Neural cell (in vitro differentiated cells): ENCODE results near the gene GPR146. TPM values are rescaled to one million over a fixed set of nuclear protein-coding genes. Genes with fewer than 3 reads are reported as not detected.

Source experiments
- H2AFZ ChIP-seq: fragments of 200-600, 300-800 bp; sonication (generic), shearing (Covaris generic); 2 replicates; pipeline ENCODE4 v1.6.0; 2014; ENCODE audit warnings: low read depth, mild to moderate bottlenecking, antibody characterized with exemption, low read length, moderate library complexity
- H3F3A ChIP-seq: fragments of 200-600 bp; shearing (Covaris generic); 2 replicates; pipeline ENCODE4 v1.6.1; 2016; ENCODE audit warnings: mild to moderate bottlenecking, moderate library complexity, mixed read lengths, antibody characterized with exemption, low read length; ENCODE audit not compliant: insufficient read depth, poor library complexity, severe bottlenecking
- H3K27ac ChIP-seq: fragments of 200-600, 300-800 bp; sonication (generic), shearing (Covaris generic); 2 replicates; pipeline ENCODE4 v1.5.1; 2014; ENCODE audit warnings: mild to moderate bottlenecking, low read length, moderate library complexity
- H3K27me3 ChIP-seq: fragments of 300-800, 200-600 bp; sonication (generic), shearing (Covaris generic); 2 replicates; pipeline ENCODE4 v1.6.0; 2014; ENCODE audit warnings: mild to moderate bottlenecking, low read depth, low read length, moderate library complexity; ENCODE audit not compliant: insufficient read depth
- H3K36me3 ChIP-seq: fragments of 300-800, 200-600 bp; sonication (generic), shearing (Covaris generic); 2 replicates; pipeline ENCODE4 v1.5.1; 2014; ENCODE audit warnings: mild to moderate bottlenecking, antibody characterized with exemption, low read length, moderate library complexity; ENCODE audit not compliant: insufficient read depth
- H3K4me2 ChIP-seq: fragments of 300-800, 200-600 bp; sonication (generic), shearing (Covaris generic); 2 replicates; pipeline ENCODE4 v1.6.0; 2014; ENCODE audit warnings: mild to moderate bottlenecking, low read length
- H3K4me3 ChIP-seq: fragments of 300-800, 200-600 bp; sonication (generic), shearing (Covaris generic); 2 replicates; pipeline ENCODE4 v1.5.1; 2014; ENCODE audit warnings: mild to moderate bottlenecking, low read length, moderate library complexity
- H3K79me2 ChIP-seq: fragments of 200-600 bp; shearing (Covaris generic); replicated peaks from 2 replicates; pipeline ENCODE4 v1.6.0; 2014; ENCODE audit warnings: mild to moderate bottlenecking, low read length, moderate library complexity; ENCODE audit not compliant: insufficient read depth
- H3K9ac ChIP-seq: fragments of 300-800, 200-600 bp; sonication (generic), shearing (Covaris generic); 2 replicates; pipeline ENCODE4 v1.6.1; 2016; ENCODE audit warnings: mild to moderate bottlenecking, low read length, mixed read lengths
- H3K9me2 ChIP-seq: fragments of 200-600 bp; shearing (Covaris generic); 2 replicates; pipeline ENCODE4 v1.6.1; 2016; ENCODE audit warnings: mild to moderate bottlenecking, low read length, mixed read lengths; ENCODE audit not compliant: insufficient read depth
- H3K9me3 ChIP-seq: fragments of 200-600, 300-800 bp; sonication (generic), shearing (Covaris generic); 2 replicates; pipeline ENCODE4 v1.6.1; 2016; ENCODE audit warnings: mild to moderate bottlenecking, mixed run types, low read length, moderate library complexity, mixed read lengths
- H4K20me1 ChIP-seq: fragments of 200-600 bp; shearing (Covaris generic); 2 replicates; pipeline ENCODE4 v1.6.1; 2016; ENCODE audit warnings: mild to moderate bottlenecking, mixed run types; ENCODE audit not compliant: insufficient read depth
- EP300 ChIP-seq: fragments of 450-650 bp; conservative IDR thresholded peaks from 2 replicates; pipeline ENCODE4 v1.6.1; 2014; ENCODE audit warnings: antibody characterized with exemption, mild to moderate bottlenecking, moderate library complexity; ENCODE audit not compliant: poor library complexity, severe bottlenecking
- EZH2 ChIP-seq: fragments of 200-600, 300-800 bp; shearing (Covaris generic), sonication (generic); IDR thresholded peaks from 2 replicates; pipeline ENCODE4 v1.6.1; 2014; ENCODE audit warnings: antibody characterized with exemption, low read length, borderline replicate concordance, mild to moderate bottlenecking; ENCODE audit not compliant: insufficient read depth, poor library complexity, severe bottlenecking
- MXI1 ChIP-seq: fragments of 450-650 bp; conservative IDR thresholded peaks from 2 replicates; pipeline ENCODE4 v1.6.1; 2014; ENCODE audit warnings: antibody characterized with exemption, mild to moderate bottlenecking; ENCODE audit not compliant: poor library complexity, severe bottlenecking
- POLR2AphosphoS5 ChIP-seq: IDR thresholded peaks from 2 replicates; pipeline ENCODE4 v1.6.1; 2012
- RAD21 ChIP-seq: fragments of 450-650 bp; conservative IDR thresholded peaks from 2 replicates; pipeline ENCODE4 v1.6.1; 2014; ENCODE audit warnings: antibody characterized with exemption, mild to moderate bottlenecking, moderate library complexity
- SMC3 ChIP-seq: fragments of 450-650 bp; conservative IDR thresholded peaks from 2 replicates; pipeline ENCODE4 v1.6.1; 2014; ENCODE audit warnings: antibody characterized with exemption, mild to moderate bottlenecking, moderate library complexity; ENCODE audit not compliant: poor library complexity
- TAF1 ChIP-seq: IDR thresholded peaks from 2 replicates; pipeline ENCODE4 v1.6.1; 2012; ENCODE audit warnings: low read depth
- polyA plus RNA-seq: library from polyadenylated mRNA; depleted of rRNA; stranded (reverse); fragments of >200 nt; gene quantifications from 2 replicates; pipeline ENCODE4 v1.2.3, GENCODE V29; 2014
- TF ChIP-seq, protein P1 (sequence below): fragments of 450-650 bp; IDR thresholded peaks from 2 replicates; pipeline ENCODE4 v1.5.1; 2014; ENCODE audit warnings: antibody characterized with exemption, mild to moderate bottlenecking, moderate library complexity; ENCODE audit not compliant: poor library complexity, severe bottlenecking
- TF ChIP-seq, protein P2 (sequence below): IDR thresholded peaks from 2 replicates; pipeline ENCODE4 v1.6.1; 2012; ENCODE audit warnings: borderline replicate concordance

GPR146 gene
- polyA plus RNA-seq, 1 donor from 2014 or later = not detected

DNA sequence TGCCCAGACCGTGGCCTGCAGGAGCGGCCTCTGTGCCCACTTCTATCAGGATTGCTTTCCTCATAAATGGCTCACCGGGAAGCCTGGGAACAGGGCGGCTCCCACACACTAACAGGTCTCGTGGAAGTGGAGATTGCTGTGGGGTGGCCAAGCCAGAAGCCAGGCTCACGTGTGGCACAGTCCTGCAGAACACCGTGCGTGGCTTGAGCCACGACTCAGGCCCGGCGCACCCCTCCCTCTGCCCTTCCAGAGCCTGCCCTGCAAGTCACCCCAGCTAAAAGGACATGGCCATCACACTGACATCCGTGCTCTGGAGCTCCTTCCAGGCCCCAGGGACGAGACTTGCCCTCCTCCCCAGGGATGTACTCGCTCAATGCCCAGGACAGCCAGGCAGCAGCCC, 50.5 kb downstream of the GPR146 start:
- Histone ChIP-seq H2AFZ (no peak overlapping the region), H3K36me3 (peaks cover 4% of the 10 kb centered on the region)
- TF ChIP-seq MXI1 (no peak), EP300 (no peak), RAD21 (no peak), SMC3 (no peak), TAF1 (no peak), EZH2 (no peak), POLR2AphosphoS5 (no peak)
- TF ChIP-seq, protein P1, sequence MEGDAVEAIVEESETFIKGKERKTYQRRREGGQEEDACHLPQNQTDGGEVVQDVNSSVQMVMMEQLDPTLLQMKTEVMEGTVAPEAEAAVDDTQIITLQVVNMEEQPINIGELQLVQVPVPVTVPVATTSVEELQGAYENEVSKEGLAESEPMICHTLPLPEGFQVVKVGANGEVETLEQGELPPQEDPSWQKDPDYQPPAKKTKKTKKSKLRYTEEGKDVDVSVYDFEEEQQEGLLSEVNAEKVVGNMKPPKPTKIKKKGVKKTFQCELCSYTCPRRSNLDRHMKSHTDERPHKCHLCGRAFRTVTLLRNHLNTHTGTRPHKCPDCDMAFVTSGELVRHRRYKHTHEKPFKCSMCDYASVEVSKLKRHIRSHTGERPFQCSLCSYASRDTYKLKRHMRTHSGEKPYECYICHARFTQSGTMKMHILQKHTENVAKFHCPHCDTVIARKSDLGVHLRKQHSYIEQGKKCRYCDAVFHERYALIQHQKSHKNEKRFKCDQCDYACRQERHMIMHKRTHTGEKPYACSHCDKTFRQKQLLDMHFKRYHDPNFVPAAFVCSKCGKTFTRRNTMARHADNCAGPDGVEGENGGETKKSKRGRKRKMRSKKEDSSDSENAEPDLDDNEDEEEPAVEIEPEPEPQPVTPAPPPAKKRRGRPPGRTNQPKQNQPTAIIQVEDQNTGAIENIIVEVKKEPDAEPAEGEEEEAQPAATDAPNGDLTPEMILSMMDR = no peak
- TF ChIP-seq, protein P2, sequence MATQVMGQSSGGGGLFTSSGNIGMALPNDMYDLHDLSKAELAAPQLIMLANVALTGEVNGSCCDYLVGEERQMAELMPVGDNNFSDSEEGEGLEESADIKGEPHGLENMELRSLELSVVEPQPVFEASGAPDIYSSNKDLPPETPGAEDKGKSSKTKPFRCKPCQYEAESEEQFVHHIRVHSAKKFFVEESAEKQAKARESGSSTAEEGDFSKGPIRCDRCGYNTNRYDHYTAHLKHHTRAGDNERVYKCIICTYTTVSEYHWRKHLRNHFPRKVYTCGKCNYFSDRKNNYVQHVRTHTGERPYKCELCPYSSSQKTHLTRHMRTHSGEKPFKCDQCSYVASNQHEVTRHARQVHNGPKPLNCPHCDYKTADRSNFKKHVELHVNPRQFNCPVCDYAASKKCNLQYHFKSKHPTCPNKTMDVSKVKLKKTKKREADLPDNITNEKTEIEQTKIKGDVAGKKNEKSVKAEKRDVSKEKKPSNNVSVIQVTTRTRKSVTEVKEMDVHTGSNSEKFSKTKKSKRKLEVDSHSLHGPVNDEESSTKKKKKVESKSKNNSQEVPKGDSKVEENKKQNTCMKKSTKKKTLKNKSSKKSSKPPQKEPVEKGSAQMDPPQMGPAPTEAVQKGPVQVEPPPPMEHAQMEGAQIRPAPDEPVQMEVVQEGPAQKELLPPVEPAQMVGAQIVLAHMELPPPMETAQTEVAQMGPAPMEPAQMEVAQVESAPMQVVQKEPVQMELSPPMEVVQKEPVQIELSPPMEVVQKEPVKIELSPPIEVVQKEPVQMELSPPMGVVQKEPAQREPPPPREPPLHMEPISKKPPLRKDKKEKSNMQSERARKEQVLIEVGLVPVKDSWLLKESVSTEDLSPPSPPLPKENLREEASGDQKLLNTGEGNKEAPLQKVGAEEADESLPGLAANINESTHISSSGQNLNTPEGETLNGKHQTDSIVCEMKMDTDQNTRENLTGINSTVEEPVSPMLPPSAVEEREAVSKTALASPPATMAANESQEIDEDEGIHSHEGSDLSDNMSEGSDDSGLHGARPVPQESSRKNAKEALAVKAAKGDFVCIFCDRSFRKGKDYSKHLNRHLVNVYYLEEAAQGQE = no peak

DNA sequence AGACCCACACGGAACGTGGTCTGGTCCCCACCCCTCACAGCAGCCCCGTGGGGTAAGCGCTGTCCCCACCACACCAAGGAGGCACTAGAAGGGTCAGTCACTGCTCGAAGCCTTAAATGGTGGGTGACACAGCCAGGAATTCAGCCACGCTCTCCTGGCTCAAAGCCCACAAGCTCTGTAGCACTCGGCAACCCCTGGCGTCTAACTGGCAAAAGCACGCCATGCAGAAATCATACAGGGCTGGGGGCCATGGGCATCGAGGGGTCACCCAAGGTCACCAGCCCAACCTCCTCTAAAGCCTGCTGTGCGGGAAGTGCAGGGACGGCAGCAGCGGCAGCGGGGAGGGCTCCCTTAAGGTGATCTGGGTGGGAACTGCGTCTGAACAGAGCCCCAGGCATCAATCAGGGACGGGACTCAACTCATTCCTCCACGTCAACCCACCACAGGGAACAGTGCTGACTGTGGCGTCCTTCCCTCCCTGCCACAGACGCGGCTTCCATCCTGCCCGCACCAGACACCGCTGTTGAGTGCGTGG, 51.3 kb downstream of the GPR146 start:
- no peak overlapping the region for H3K9ac ChIP-seq
- H3K27me3 ChIP-seq = no peaks in the 10 kb centered on the region
- H3K79me2 ChIP-seq = no peaks in the 10 kb centered on the region
- no peaks in the 10 kb centered on the region for H3K9me2 ChIP-seq
- no peak overlapping the region for H2AFZ ChIP-seq
- no peak overlapping the region for H3K4me2 ChIP-seq
- no peaks in the 10 kb centered on the region for H3K9me3 ChIP-seq
- H4K20me1 ChIP-seq = no peaks in the 10 kb centered on the region
- no peak overlapping the region for H3K4me3 ChIP-seq
- no peak for TF ChIP-seq RAD21
- peaks cover 4% of the 10 kb centered on the region for H3K36me3 ChIP-seq
- no peaks in the 10 kb centered on the region for H3F3A ChIP-seq
- H3K27ac ChIP-seq = no peak overlapping the region

More for the DNA sequence above, 50.5 kb downstream of the GPR146 start:
- Histone ChIP-seq H3K4me3 (no peak overlapping the region), H3K9me3 (no peaks in the 10 kb centered on the region), H3K79me2 (no peaks in the 10 kb centered on the region), H4K20me1 (no peaks in the 10 kb centered on the region), H3F3A (no peaks in the 10 kb centered on the region), H3K9ac (no peak overlapping the region), H3K27me3 (no peaks in the 10 kb centered on the region), H3K9me2 (no peaks in the 10 kb centered on the region), H3K27ac (no peak overlapping the region), H3K4me2 (no peak overlapping the region)
